GM18499 (cell line): Measurements from ENCODE around the gene ALOX12.

Experiments
- ATAC-seq: cut with Tn5 transposase; IDR thresholded peaks from one replicate; pipeline ENCODE4 v1.9.1; 2021; ENCODE audit warnings: moderate number of reproducible peaks; ENCODE audit not compliant: insufficient read depth, unreplicated experiment

Gene ALOX12

GRCh38 chr17:7001318-7001961, 5.6 kb downstream of the ALOX12 start:
- ATAC-seq, result no peak

- ATAC-seq, result no peak
These were observed 6.6 kb downstream of the ALOX12 start for GRCh38 chr17:7002288-7003047.

GRCh38 chr17:7003745-7004144, 7.9 kb downstream of the ALOX12 start:
- no peak for ATAC-seq

GRCh38 chr17:7004398-7005253, 8.8 kb downstream of the ALOX12 start:
- no peak for ATAC-seq

- ATAC-seq, result no peak
These were observed 9.9 kb downstream of the ALOX12 start for GRCh38 chr17:7005716-7006115.

- ATAC-seq, result no peak
These were observed 11.3 kb downstream of the ALOX12 start for GRCh38 chr17:7007143-7007542.

GRCh38 chr17:7010523-7010922, 14.7 kb downstream of the ALOX12 start:
- no peak for ATAC-seq

GRCh38 chr17:7011415-7011814, 15.6 kb downstream of the ALOX12 start:
- ATAC-seq, result no peak

GRCh38 chr17:7011942-7012254, 16.0 kb downstream of the ALOX12 start:
- no peak for ATAC-seq

GRCh38 chr17:7014261-7014994, 18.6 kb downstream of the ALOX12 start:
- peak; percentile 62 for ATAC-seq

GRCh38 chr17:7014995-7015958, 19.4 kb downstream of the ALOX12 start:
- ATAC-seq, result peak; percentile 3

- no peak for ATAC-seq
These were observed 20.6 kb downstream of the ALOX12 start for GRCh38 chr17:7016418-7016817.

GRCh38 chr17:7016886-7017826, 21.3 kb downstream of the ALOX12 start:
- ATAC-seq, result no peak

- no peak for ATAC-seq
These were observed 22.0 kb downstream of the ALOX12 start for GRCh38 chr17:7017827-7018200.

- no peak for ATAC-seq
These were observed 22.6 kb downstream of the ALOX12 start for GRCh38 chr17:7018331-7018964.

GRCh38 chr17:7019367-7019766, 23.5 kb downstream of the ALOX12 start:
- no peak for ATAC-seq

GRCh38 chr17:7019839-7020519, 24.1 kb downstream of the ALOX12 start:
- no peak for ATAC-seq
